Keratinocyte (primary cell): ENCODE data around the gene TMOD1. TPM values are rescaled to one million over a fixed set of nuclear protein-coding genes. Genes with fewer than 3 reads are reported as not detected.

ENCODE experiments used
- DNase-seq: peaks from one replicate; pipeline ENCODE4 v3.0.0-alpha.2; 2011; ENCODE audit warnings: low read depth, missing footprints, low spot score
- FAIRE-seq: peaks from 2 replicates; lab custom pipeline; 2011; peaks lifted over from hg19 to GRCh38; lab: Jason Lieb, UNC
- H2AFZ ChIP-seq: 2 replicates; pipeline ENCODE4 v1.6.0; 2012; ENCODE audit warnings: low read length, control low read depth, inconsistent platforms; ENCODE audit not compliant: control insufficient read depth
- H3K27ac ChIP-seq: 2 replicates; pipeline ENCODE4 v1.5.1; 2011; ENCODE audit warnings: low read length; ENCODE audit not compliant: control insufficient read depth, insufficient read depth
- H3K27me3 ChIP-seq: 3 replicates; pipeline ENCODE4 v1.6.0; 2011; ENCODE audit warnings: low read length; ENCODE audit not compliant: control insufficient read depth, insufficient read depth; ENCODE audit errors: extremely low read depth
- H3K36me3 ChIP-seq, 2 experiments: 2 replicates in 1 of 2; 3 replicates in 1 of 2; pipeline ENCODE4 v1.5.1; 2011; ENCODE audit warnings: low read length in 2 of 2, mild to moderate bottlenecking in 1 of 2; ENCODE audit not compliant: control insufficient read depth in 2 of 2, insufficient read depth in 2 of 2; ENCODE audit errors: extremely low read depth in 1 of 2
- H3K4me1 ChIP-seq: 3 replicates; pipeline ENCODE4 v1.5.1; 2011; ENCODE audit warnings: low read length; ENCODE audit not compliant: control insufficient read depth, insufficient read depth; ENCODE audit errors: extremely low read depth
- H3K4me2 ChIP-seq: 3 replicates; pipeline ENCODE4 v1.6.0; 2011; ENCODE audit warnings: low read depth, low read length; ENCODE audit not compliant: control insufficient read depth, insufficient read depth; ENCODE audit errors: extremely low read depth
- H3K4me3 ChIP-seq, 3 experiments: fragments of 200-600 bp in 1 of 3; sonication (generic) in 1 of 3; 2 replicates in 2 of 3; 3 replicates in 1 of 3; pipeline ENCODE4 v1.5.1; 2011 to 2016; ENCODE audit warnings: low read length in 3 of 3, mild to moderate bottlenecking in 3 of 3, control low read depth in 2 of 3, inconsistent platforms in 1 of 3, low read depth in 1 of 3, mixed read lengths in 1 of 3, mixed run types in 1 of 3, moderate library complexity in 1 of 3; ENCODE audit not compliant: control insufficient read depth in 2 of 3, insufficient read depth in 2 of 3; ENCODE audit errors: extremely low read depth in 1 of 3
- H3K79me2 ChIP-seq: 2 replicates; pipeline ENCODE4 v1.6.0; 2012; ENCODE audit warnings: low read length; ENCODE audit not compliant: control insufficient read depth, insufficient read depth
- H3K9ac ChIP-seq: 3 replicates; pipeline ENCODE4 v1.6.0; 2011; ENCODE audit warnings: low read length; ENCODE audit not compliant: control insufficient read depth, insufficient read depth; ENCODE audit errors: extremely low read depth
- H3K9me1 ChIP-seq: 3 replicates; pipeline ENCODE4 v1.6.0; 2011; ENCODE audit warnings: low read length; ENCODE audit not compliant: control insufficient read depth, insufficient read depth; ENCODE audit errors: extremely low read depth
- H3K9me3 ChIP-seq: 2 replicates; pipeline ENCODE4 v1.5.1; 2012; ENCODE audit warnings: low read depth, low read length; ENCODE audit not compliant: control insufficient read depth
- H4K20me1 ChIP-seq: 3 replicates; pipeline ENCODE4 v1.6.0; 2011; ENCODE audit warnings: low read length; ENCODE audit not compliant: control insufficient read depth, insufficient read depth; ENCODE audit errors: extremely low read depth
- CTCF ChIP-seq, 3 experiments: IDR thresholded peaks in 1 of 3; conservative IDR thresholded peaks in 1 of 3; optimal IDR thresholded peaks in 1 of 3; 2 replicates in 2 of 3; 3 replicates in 1 of 3; pipeline versions ENCODE3 to v1.5.1; 2011; ENCODE audit warnings: low read length in 3 of 3, mild to moderate bottlenecking in 3 of 3, moderate library complexity in 2 of 3, control low read depth in 1 of 3, inconsistent platforms in 1 of 3; ENCODE audit not compliant: insufficient read depth in 2 of 3; ENCODE audit errors: extremely low read depth in 1 of 3
- EZH2 ChIP-seq: IDR thresholded peaks from one replicate; pipeline ENCODE4 v1.6.1; 2012; ENCODE audit warnings: inconsistent platforms, mild to moderate bottlenecking, low read length, moderate library complexity
- dilution Hi-C: fragments of 300-500 bp; cut with MboI; formaldehyde crosslinking; loops from one replicate; pipeline ENCODE4 v1.7.0; 2020; ENCODE audit warnings: low sequenced_read_pairs; ENCODE audit not compliant: extremely low pct_ligation_motif_present
- polyA plus RNA-seq, 5 experiments: library from polyadenylated mRNA; depleted of rRNA in 3 of 5; stranded (reverse) in 3 of 5; stranded (forward) in 1 of 5; unstranded in 1 of 5; fragments of >200 nt; gene quantifications; 1 replicate in 1 of 5; 2 replicates in 3 of 5; 3 replicates in 1 of 5; pipeline versions ENCODE4 v1.2.1 to v1.2.3, GENCODE V29; 2011 to 2012; ENCODE audit warnings: missing spikeins in 2 of 5, low read depth in 1 of 5, low replicate concordance in 1 of 5

Gene TMOD1
- polyA plus RNA-seq, 1 donor (not counting 4 experiments of a cell fraction or from before 2014, with no cell fraction given): not detected

DNA sequence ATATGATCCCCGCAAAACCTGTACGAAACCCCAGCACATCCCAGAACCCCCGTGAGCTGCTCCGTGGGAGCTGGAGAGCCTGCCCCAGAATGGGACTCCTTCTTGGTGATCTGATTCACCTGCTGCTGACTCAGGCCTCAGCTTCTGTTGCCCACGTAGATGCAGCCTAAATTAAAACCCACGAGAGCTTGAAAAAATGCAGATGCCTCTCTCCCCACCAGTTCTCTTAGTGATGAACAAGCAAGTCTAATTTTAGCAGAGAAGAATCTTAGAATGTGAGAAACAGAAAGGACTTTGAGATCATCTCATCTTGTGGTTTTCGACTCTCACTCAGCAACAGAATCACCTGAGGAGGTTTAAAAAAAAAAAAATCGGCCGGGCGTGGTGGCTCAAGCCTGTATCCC, 57.6 kb downstream of the TMOD1 start:
- no peak for TF ChIP-seq EZH2
- Histone ChIP-seq H3K79me2 (no peaks in the 10 kb centered on the region), H3K27me3 (peaks cover 28% of the 10 kb centered on the region), H3K9me1 (no peaks in the 10 kb centered on the region), H3K9me3 (no peaks in the 10 kb centered on the region), H3K9ac (no peak overlapping the region), H3K36me3 (no peaks in the 10 kb centered on the region), H3K4me2 (no peak overlapping the region), H3K4me3 (no peak overlapping the region), H4K20me1 (no peaks in the 10 kb centered on the region), H3K4me1 (peaks cover under 1% of the 10 kb centered on the region), H2AFZ (no peak overlapping the region), H3K27ac (no peak overlapping the region)
- DNase-seq (no peak), FAIRE-seq (no peak)
- dilution Hi-C loops: no loop called here

- no peak overlapping the region for H2AFZ ChIP-seq
- no peak for DNase-seq
- H3K9me3 ChIP-seq: no peaks in the 10 kb centered on the region
- H4K20me1 ChIP-seq: no peaks in the 10 kb centered on the region
- H3K79me2 ChIP-seq: no peaks in the 10 kb centered on the region
- H3K9ac ChIP-seq: no peak overlapping the region
- H3K9me1 ChIP-seq: no peaks in the 10 kb centered on the region
- H3K36me3 ChIP-seq: no peaks in the 10 kb centered on the region
- dilution Hi-C loops: no loop called here
- no peak overlapping the region for H3K4me3 ChIP-seq
- no peak for FAIRE-seq
- H3K27me3 ChIP-seq: peaks cover 23% of the 10 kb centered on the region
- no peak overlapping the region for H3K27ac ChIP-seq
- H3K4me2 ChIP-seq: no peak overlapping the region
- TF ChIP-seq CTCF (optimal IDR thresholded peaks at IDR 0.05 in 1 of 3, IDR thresholded peaks at IDR 0.05 in 1 of 3, conservative IDR thresholded peaks at IDR 0.05 in 1 of 3; ENCODE audit: extremely low read depth in 1 of 3, insufficient read depth in 2 of 3, low read length in 3 of 3) (no peak), EZH2 (no peak)
- H3K4me1 ChIP-seq: peaks cover 4% of the 10 kb centered on the region
These were observed 58.7 kb downstream of the TMOD1 start for GRCh38 chr9:97560154-97560553.

DNA sequence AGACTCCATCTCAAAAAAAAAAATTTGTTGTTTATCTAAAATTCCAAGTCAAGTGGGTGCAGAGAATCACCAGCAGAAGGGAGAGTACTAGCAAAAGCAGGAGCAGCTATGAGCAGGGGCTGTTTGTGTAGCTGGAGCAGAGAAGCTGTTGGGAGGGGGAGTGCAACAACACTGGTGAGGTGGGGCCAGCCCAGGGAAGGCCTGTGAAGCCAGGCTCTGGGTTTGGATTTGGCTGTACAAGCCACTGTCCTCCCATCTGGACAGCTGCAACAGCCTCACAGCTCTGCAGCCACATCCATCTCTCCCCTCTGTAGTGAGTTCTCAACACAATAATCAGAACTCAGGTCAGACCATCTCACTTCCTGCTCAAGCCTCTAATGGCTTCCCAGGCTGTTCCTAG, 59.4 kb downstream of the TMOD1 start:
- H3K36me3 ChIP-seq: no peaks in the 10 kb centered on the region
- dilution Hi-C loops: no loop called here

More for the DNA sequence above, 59.4 kb downstream of the TMOD1 start:
- Histone ChIP-seq H3K4me3 (no peak overlapping the region), H3K27me3 (peaks cover 24% of the 10 kb centered on the region), H2AFZ (no peak overlapping the region), H3K79me2 (no peaks in the 10 kb centered on the region), H3K9me1 (no peaks in the 10 kb centered on the region), H3K9ac (no peak overlapping the region), H3K27ac (no peak overlapping the region), H4K20me1 (no peaks in the 10 kb centered on the region), H3K4me2 (no peak overlapping the region), H3K9me3 (no peaks in the 10 kb centered on the region), H3K4me1 (peaks cover 4% of the 10 kb centered on the region)
- FAIRE-seq: no peak
- TF ChIP-seq CTCF (optimal IDR thresholded peaks at IDR 0.05 in 1 of 3, IDR thresholded peaks at IDR 0.05 in 1 of 3, conservative IDR thresholded peaks at IDR 0.05 in 1 of 3; ENCODE audit: extremely low read depth in 1 of 3, insufficient read depth in 2 of 3, low read length in 3 of 3) (no peak), EZH2 (no peak)
- no peak for DNase-seq
